HepG2 (cell line): ENCODE data around the gene SFXN5. TPM values are rescaled to one million over a fixed set of nuclear protein-coding genes. Genes with fewer than 3 reads are reported as not detected.

ENCODE experiments used
- HMG20A ChIP-seq: IDR thresholded peaks from 2 replicates; pipeline ENCODE4 v1.6.1; 2016; ENCODE audit warnings: borderline replicate concordance
- KLF9 ChIP-seq: IDR thresholded peaks from 2 replicates; pipeline ENCODE4 v1.6.1; 2016; ENCODE audit warnings: low read depth
- MED13 ChIP-seq: sonication (generic); formaldehyde crosslinking; IDR thresholded peaks from 2 replicates; pipeline ENCODE4 v1.5.0; 2020; ENCODE audit warnings: missing genetic modification reagents
- NCOR1 ChIP-seq: fragments of 200-600 bp; sonication (generic); IDR thresholded peaks from 2 replicates; pipeline ENCODE4 v1.7.0; 2017; ENCODE audit warnings: antibody characterized with exemption, low read length, borderline replicate concordance
- NFE2 ChIP-seq: sonication (generic); formaldehyde crosslinking; IDR thresholded peaks from 2 replicates; pipeline ENCODE4 v1.4.0; 2020; ENCODE audit warnings: missing genetic modification reagents
- NFKB2 ChIP-seq: sonication (generic); formaldehyde crosslinking; IDR thresholded peaks from 2 replicates; pipeline ENCODE4 v1.4.0; 2020; ENCODE audit warnings: missing genetic modification reagents, borderline replicate concordance
- PLRG1 ChIP-seq: fragments of 450-650 bp; conservative IDR thresholded peaks from 2 replicates; pipeline ENCODE4 v1.6.1; 2016
- PRMT3 ChIP-seq: sonication (generic); formaldehyde crosslinking; IDR thresholded peaks from 2 replicates; pipeline ENCODE4 v1.8.1; 2022; ENCODE audit warnings: low read depth, mild to moderate bottlenecking, moderate library complexity, missing genetic modification reagents, borderline replicate concordance
- SAFB2 ChIP-seq: sonication (generic); formaldehyde crosslinking; IDR thresholded peaks from 2 replicates; pipeline ENCODE4 v1.5.1; 2020; ENCODE audit warnings: missing genetic modification reagents, low read depth, mild to moderate bottlenecking, borderline replicate concordance
- SOX5 ChIP-seq: IDR thresholded peaks from 2 replicates; pipeline ENCODE4 v1.6.1; 2016; ENCODE audit warnings: borderline replicate concordance
- TAF15 ChIP-seq: fragments of 200-400 bp; formaldehyde crosslinking; IDR thresholded peaks from one replicate; pipeline ENCODE4 v1.6.1; 2018; ENCODE audit warnings: mild to moderate bottlenecking, low read depth, low read length; ENCODE audit not compliant: poor library complexity, severe bottlenecking
- THAP11 ChIP-seq: IDR thresholded peaks from 2 replicates; pipeline ENCODE4 v1.6.1; 2016; ENCODE audit warnings: missing biosample characterization, missing genetic modification reagents
- ZEB1 ChIP-seq: IDR thresholded peaks from 2 replicates; pipeline ENCODE4 v1.6.1; 2012; ENCODE audit warnings: mild to moderate bottlenecking, low read depth, inconsistent platforms; ENCODE audit not compliant: insufficient replicate concordance
- ZNF234 ChIP-seq: sonication (generic); formaldehyde crosslinking; conservative IDR thresholded peaks from 2 replicates; pipeline ENCODE4 v1.5.1; 2020; ENCODE audit warnings: mild to moderate bottlenecking, missing genetic modification reagents
- ZNF24 ChIP-seq: fragments of 450-650 bp; IDR thresholded peaks from 2 replicates; pipeline ENCODE4 v1.6.1; 2017; ENCODE audit warnings: antibody characterized with exemption, mild to moderate bottlenecking
- ZNF484 ChIP-seq: sonication (generic); formaldehyde crosslinking; IDR thresholded peaks from 2 replicates; pipeline ENCODE4 v1.5.1; 2020; ENCODE audit warnings: mild to moderate bottlenecking, low read depth, missing genetic modification reagents, borderline replicate concordance
- ZNF570 ChIP-seq: sonication (generic); formaldehyde crosslinking; IDR thresholded peaks from 2 replicates; pipeline ENCODE4 v1.4.0; 2020; ENCODE audit warnings: mild to moderate bottlenecking, missing genetic modification reagents, borderline replicate concordance
- ZNF775 ChIP-seq: sonication (generic); formaldehyde crosslinking; IDR thresholded peaks from 2 replicates; pipeline ENCODE4 v1.4.0; 2020; ENCODE audit warnings: missing genetic modification reagents, mild to moderate bottlenecking, moderate library complexity, borderline replicate concordance
- ZNF780A ChIP-seq: sonication (generic); formaldehyde crosslinking; IDR thresholded peaks from 2 replicates; pipeline ENCODE4 v1.8.0; 2022; ENCODE audit warnings: mild to moderate bottlenecking, missing genetic modification reagents, moderate library complexity
- ZNF781 ChIP-seq: sonication (generic); formaldehyde crosslinking; IDR thresholded peaks from 2 replicates; pipeline ENCODE4 v1.5.1; 2020; ENCODE audit warnings: borderline replicate concordance, mild to moderate bottlenecking, missing genetic modification reagents; ENCODE audit errors: not compliant biosample characterization
- polyA plus RNA-seq, 8 experiments: library from polyadenylated mRNA; depleted of rRNA in 3 of 8; stranded (reverse) in 7 of 8; unstranded in 1 of 8; fragments of >200 nt; fragmentation: Illumina TruSeq in 4 of 8; extraction: Trizol in 4 of 8; gene quantifications; 2 replicates each; pipeline versions ENCODE4 v1.2.1 to v1.2.3, GENCODE V29; 2011 to 2016; ENCODE audit warnings: low read depth in 4 of 8, missing spikeins in 1 of 8, mixed read lengths in 1 of 8; ENCODE audit not compliant: insufficient read depth in 1 of 8
- total RNA-seq, 5 experiments: library from RNA; depleted of rRNA; stranded (reverse); fragments of >200 nt; fragmentation: Illumina TruSeq; extraction: Trizol; gene quantifications; 2 replicates each; pipeline ENCODE4 v1.2.3, GENCODE V29; 2016; ENCODE audit warnings: low read depth in 1 of 5
- TF ChIP-seq, protein P1 (sequence below): sonication (generic); formaldehyde crosslinking; conservative IDR thresholded peaks from 2 replicates; pipeline ENCODE4 v1.8.1; 2023; ENCODE audit warnings: missing genetic modification reagents
- TF ChIP-seq, protein P2 (sequence below): sonication (generic); formaldehyde crosslinking; IDR thresholded peaks from 2 replicates; pipeline ENCODE4 v1.4.0; 2020; ENCODE audit warnings: mild to moderate bottlenecking, low read depth, missing genetic modification reagents
- TF ChIP-seq, protein P3 (sequence below): sonication (generic); formaldehyde crosslinking; IDR thresholded peaks from 2 replicates; pipeline ENCODE4 v1.5.0; 2020; ENCODE audit warnings: mild to moderate bottlenecking, missing genetic modification reagents

SFXN5 gene
- total and polyA plus RNA-seq, 2 of the 13 experiments (the other 11 are each of a cell fraction or from before 2014, with no cell fraction given), result 34.9 to 37.4 TPM

DNA sequence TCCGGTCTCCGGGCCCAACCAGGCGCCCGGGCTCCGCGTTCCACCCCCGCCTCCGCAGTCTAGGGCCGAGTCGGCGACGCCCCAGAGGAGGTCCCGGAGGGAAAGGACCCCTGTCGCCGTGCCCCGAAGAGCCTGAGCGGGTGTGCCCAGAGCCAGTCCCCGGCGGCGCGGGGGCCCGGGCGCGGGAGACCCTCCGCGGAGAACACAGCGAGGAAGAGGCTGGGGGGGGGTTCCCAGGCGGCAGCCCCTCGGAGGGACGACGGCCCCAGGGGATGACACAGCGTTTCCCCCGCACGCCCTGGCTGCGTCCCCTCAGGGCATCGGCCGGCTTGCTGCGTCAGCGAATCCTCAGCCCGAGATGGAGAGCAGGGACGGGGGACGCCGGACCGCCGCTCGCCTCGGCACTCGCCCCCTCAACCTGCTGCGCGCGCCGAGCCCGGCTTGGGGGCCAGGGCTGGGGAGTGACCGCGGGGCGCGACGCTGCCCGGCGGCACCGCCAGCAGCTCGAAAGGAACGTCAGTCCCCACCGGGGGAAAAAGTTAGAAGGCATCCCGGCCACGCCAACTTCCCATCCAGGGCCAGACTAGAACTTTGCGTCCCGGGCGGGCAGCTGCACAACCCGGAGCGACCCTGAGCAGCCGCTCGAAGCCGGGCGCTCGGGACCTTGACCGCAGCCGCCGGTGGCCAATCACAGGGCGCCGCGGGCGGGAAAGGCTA, 711 bp downstream of the SFXN5 start (continued):
- TF ChIP-seq HMG20A (CRISPR knock-in tag) (no peak), ZNF24 (no peak), ZNF570 (CRISPR knock-in tag) (0 out of 2 replicates have a peak, but pooled peaks have one; percentile 29), PRMT3 (CRISPR knock-in tag) (no peak), SOX5 (no peak), ZEB1 (no peak), NFKB2 (CRISPR knock-in tag) (peak; percentile 20; the same call in 1 of the 2 replicates), ZNF781 (CRISPR knock-in tag) (no peak), ZNF780A (CRISPR knock-in tag) (no peak), NFE2 (CRISPR knock-in tag) (peak; percentile 69; the same call in 1 of the 2 replicates), ZNF234 (CRISPR knock-in tag) (0 out of 2 replicates have a peak, but pooled peaks have one; percentile 63), TAF15 (no peak), ZNF484 (no peak), MED13 (CRISPR knock-in tag) (no peak), NCOR1 (0 out of 2 replicates have a peak, but pooled peaks have one; percentile 22), THAP11 (CRISPR knock-in tag) (no peak), KLF9 (CRISPR knock-in tag) (no peak), PLRG1 (no peak), ZNF775 (CRISPR knock-in tag) (0 out of 2 replicates have a peak, but pooled peaks have one; percentile 47), SAFB2 (CRISPR knock-in tag) (no peak)
- TF ChIP-seq, protein P1, sequence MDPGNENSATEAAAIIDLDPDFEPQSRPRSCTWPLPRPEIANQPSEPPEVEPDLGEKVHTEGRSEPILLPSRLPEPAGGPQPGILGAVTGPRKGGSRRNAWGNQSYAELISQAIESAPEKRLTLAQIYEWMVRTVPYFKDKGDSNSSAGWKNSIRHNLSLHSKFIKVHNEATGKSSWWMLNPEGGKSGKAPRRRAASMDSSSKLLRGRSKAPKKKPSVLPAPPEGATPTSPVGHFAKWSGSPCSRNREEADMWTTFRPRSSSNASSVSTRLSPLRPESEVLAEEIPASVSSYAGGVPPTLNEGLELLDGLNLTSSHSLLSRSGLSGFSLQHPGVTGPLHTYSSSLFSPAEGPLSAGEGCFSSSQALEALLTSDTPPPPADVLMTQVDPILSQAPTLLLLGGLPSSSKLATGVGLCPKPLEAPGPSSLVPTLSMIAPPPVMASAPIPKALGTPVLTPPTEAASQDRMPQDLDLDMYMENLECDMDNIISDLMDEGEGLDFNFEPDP (CRISPR knock-in tag), result no peak
- TF ChIP-seq, protein P2, sequence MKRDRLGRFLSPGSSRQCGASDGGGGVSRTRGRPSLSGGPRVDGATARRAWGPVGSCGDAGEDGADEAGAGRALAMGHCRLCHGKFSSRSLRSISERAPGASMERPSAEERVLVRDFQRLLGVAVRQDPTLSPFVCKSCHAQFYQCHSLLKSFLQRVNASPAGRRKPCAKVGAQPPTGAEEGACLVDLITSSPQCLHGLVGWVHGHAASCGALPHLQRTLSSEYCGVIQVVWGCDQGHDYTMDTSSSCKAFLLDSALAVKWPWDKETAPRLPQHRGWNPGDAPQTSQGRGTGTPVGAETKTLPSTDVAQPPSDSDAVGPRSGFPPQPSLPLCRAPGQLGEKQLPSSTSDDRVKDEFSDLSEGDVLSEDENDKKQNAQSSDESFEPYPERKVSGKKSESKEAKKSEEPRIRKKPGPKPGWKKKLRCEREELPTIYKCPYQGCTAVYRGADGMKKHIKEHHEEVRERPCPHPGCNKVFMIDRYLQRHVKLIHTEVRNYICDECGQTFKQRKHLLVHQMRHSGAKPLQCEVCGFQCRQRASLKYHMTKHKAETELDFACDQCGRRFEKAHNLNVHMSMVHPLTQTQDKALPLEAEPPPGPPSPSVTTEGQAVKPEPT (CRISPR knock-in tag), result no peak
- TF ChIP-seq, protein P3, sequence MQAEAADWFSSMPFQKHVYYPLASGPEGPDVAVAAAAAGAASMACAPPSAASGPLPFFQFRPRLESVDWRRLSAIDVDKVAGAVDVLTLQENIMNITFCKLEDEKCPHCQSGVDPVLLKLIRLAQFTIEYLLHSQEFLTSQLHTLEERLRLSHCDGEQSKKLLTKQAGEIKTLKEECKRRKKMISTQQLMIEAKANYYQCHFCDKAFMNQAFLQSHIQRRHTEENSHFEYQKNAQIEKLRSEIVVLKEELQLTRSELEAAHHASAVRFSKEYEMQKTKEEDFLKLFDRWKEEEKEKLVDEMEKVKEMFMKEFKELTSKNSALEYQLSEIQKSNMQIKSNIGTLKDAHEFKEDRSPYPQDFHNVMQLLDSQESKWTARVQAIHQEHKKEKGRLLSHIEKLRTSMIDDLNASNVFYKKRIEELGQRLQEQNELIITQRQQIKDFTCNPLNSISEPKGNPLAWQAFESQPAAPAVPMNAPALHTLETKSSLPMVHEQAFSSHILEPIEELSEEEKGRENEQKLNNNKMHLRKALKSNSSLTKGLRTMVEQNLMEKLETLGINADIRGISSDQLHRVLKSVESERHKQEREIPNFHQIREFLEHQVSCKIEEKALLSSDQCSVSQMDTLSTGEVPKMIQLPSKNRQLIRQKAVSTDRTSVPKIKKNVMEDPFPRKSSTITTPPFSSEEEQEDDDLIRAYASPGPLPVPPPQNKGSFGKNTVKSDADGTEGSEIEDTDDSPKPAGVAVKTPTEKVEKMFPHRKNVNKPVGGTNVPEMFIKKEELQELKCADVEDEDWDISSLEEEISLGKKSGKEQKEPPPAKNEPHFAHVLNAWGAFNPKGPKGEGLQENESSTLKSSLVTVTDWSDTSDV (CRISPR knock-in tag), result peak; percentile 92; the same call in 1 of the 2 replicates
